Measurements from ENCODE around the gene NPIPB5.
"Not testable (repeated sequence)": the region's sequence is repeated elsewhere in the genome, so short reads cannot be mapped to it uniquely, and the experiment has no call there.

- not testable (repeated sequence) for TF ChIP-seq CTCF, POLR2A, EP300, POLR2AphosphoS5 (IDR thresholded peaks at IDR 0.05)
Observed at GRCh38 chr16:22551143-22551542, 40.5 kb downstream of the NPIPB5 start.
